WERI-Rb-1 (cell line): ENCODE data around the gene HP.

Source experiments
- DNase-seq: peaks from one replicate; pipeline ENCODE4 v3.0.0-alpha.2; 2020
- H3K27ac ChIP-seq: fragments of 250-450 bp; sonication (Bioruptor Pico); 2 replicates; pipeline ENCODE4 v1.5.1; 2020; ENCODE audit warnings: mild to moderate bottlenecking, moderate library complexity
- H3K27me3 ChIP-seq: fragments of 250-450 bp; sonication (Bioruptor Pico); 2 replicates; pipeline ENCODE4 v1.5.1; 2021; ENCODE audit warnings: mild to moderate bottlenecking, low read depth, moderate library complexity; ENCODE audit not compliant: insufficient read depth, severe bottlenecking
- H3K36me3 ChIP-seq: fragments of 250-450 bp; sonication (Bioruptor Pico); 2 replicates; pipeline ENCODE4 v1.5.1; 2020; ENCODE audit warnings: mild to moderate bottlenecking, moderate library complexity
- H3K4me3 ChIP-seq: 2 replicates; pipeline ENCODE4 v1.5.1; 2011; ENCODE audit warnings: low read depth, mild to moderate bottlenecking, control low read depth, low read length
- H3K9me3 ChIP-seq: fragments of 250-450 bp; sonication (Bioruptor Pico); 2 replicates; pipeline ENCODE4 v1.5.1; 2021; ENCODE audit warnings: mild to moderate bottlenecking, moderate library complexity; ENCODE audit not compliant: severe bottlenecking
- CTCF ChIP-seq: IDR thresholded peaks from 2 replicates; pipeline ENCODE4 v1.5.1; 2011; ENCODE audit warnings: low read depth, mild to moderate bottlenecking, control low read depth, inconsistent platforms, low read length

HP gene

DNA sequence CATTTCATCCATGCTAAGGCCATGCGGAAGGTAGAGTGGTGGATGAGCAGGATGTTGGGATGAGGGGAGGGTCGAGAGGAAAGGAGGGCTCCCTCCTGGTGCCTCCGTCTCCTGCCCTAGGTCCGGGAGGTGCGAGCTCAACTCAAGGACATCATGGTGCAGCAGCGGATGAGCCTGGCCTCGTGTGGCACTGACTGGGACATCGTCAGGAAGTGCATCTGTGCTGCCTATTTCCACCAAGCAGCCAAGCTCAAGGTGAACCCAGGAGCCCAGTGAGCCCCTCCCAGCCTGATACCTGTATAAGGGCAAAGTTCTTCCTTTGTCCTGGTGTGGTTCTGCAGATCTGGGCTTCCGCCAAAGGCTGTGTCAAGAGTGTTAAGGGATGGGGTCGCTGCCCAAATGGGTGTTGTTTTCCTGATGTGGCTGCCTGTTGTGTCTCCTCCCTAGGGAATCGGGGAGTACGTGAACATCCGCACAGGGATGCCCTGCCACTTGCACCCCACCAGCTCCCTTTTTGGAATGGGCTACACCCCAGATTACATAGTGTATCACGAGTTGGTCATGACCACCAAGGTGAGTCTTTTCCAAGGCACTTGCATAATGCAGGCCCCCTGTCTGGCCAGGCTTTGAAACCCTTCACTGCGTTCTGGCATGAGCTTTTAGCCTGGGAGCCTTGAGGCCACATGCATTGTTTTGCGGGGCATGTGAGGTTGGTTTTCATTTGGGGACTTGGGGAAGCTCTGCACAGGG is 54.2 kb downstream of the HP start:
- Histone ChIP-seq H3K9me3 (no peaks in the 10 kb centered on the region), H3K27ac (no peak overlapping the region), H3K36me3 (peaks cover 92% of the 10 kb centered on the region), H3K4me3 (no peak overlapping the region), H3K27me3 (no peaks in the 10 kb centered on the region)
- TF ChIP-seq CTCF, result no peak
- no peak for DNase-seq

DNA sequence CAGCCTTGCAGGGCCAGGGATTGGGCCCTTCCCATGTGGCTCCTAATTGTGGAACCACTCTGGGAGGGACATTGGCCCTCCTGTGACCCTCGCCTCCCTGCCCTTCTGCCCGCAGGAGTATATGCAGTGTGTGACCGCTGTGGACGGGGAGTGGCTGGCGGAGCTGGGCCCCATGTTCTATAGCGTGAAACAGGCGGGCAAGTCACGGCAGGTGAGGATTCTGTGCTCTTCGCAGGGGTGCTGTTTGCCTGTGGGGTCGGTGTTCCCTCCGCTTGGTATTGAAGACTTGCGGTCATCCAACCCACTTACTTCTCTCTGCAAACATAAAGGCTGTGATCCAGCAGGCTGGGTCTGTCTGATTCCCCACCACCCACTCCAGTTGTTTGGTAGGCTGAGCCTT is 55.0 kb downstream of the HP start:
- no peak for DNase-seq
- Histone ChIP-seq H3K27ac (no peak overlapping the region), H3K36me3 (peaks cover 84% of the 10 kb centered on the region), H3K27me3 (no peaks in the 10 kb centered on the region), H3K9me3 (no peaks in the 10 kb centered on the region), H3K4me3 (no peak overlapping the region)
- no peak for TF ChIP-seq CTCF

- no peak for TF ChIP-seq CTCF
- DNase-seq, result no peak
- peaks cover 77% of the 10 kb centered on the region for H3K36me3 ChIP-seq
These were observed 55.7 kb downstream of the HP start for GRCh38 chr16:72109966-72110530.

More at GRCh38 chr16:72109966-72110530, 55.7 kb downstream of the HP start:
- no peak overlapping the region for H3K27ac ChIP-seq
- H3K27me3 ChIP-seq, result no peaks in the 10 kb centered on the region
- H3K9me3 ChIP-seq, result no peaks in the 10 kb centered on the region
- H3K4me3 ChIP-seq, result no peak overlapping the region
